NK-92 treated with Interleukin-12 subunit alpha and Interleukin-12 subunit beta, amount 100 ng/mL, for 24 hours (cell line): ENCODE data around the gene FAM83G.
A peak's percentile ranks its signal among the peaks of the same experiment; 100 is the strongest.
"Not testable (repeated sequence)": the region's sequence is repeated elsewhere in the genome, so short reads cannot be mapped to it uniquely, and the experiment has no call there.

Experiments
- DNase-seq: peaks from one replicate; lab custom pipeline; 2025; lab: John Stamatoyannopoulos, UW

Gene FAM83G

GRCh38 chr17:18968345-18968744, 36.2 kb downstream of the FAM83G start:
- DNase-seq: no peak

DNA sequence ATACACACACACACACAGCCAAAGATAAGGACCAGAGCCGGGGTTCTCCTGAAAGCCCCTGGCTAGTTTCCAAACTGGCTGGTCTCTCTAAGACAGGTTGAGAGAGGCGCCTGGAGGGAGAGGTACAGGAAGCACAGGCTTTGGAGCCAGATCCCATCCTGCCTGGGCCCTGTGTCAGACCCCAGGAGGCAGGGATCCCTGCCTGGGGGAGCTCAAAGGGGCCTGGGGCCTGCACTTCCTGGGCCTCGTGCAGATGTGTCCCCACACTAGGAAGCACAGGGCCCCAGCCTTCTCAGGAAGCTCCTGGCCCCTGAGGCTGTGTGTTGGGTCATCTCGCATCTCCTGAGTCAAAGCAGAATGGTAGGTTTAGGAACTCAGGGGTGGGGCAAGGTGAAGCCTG, 36.6 kb downstream of the FAM83G start:
- DNase-seq: no peak

- DNase-seq: no peak
Measured at GRCh38 chr17:18966831-18967624, 37.5 kb downstream of the FAM83G start.

GRCh38 chr17:18965530-18966236, 38.9 kb downstream of the FAM83G start:
- no peak for DNase-seq

DNA sequence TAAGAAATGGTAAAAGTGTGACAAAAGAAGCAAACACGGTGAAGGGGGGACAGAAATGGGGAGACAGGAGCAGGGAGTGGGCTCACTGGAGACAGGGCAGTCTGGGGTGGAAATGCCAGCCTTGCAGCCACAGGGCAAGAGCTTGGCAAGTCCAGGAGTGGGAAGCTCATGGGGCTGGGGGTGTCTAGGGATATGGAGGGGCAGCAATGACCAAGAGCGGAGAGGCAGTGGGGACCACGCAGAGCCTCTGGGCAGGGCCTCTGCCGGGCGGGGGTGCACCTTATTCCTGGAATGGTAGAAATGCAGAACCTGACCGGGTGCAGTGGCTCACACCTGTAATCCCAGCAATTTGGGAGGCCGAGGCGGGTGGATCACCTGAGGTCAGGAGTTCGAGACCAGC, 40.0 kb downstream of the FAM83G start:
- DNase-seq: no peak

- DNase-seq: no peak
Measured at GRCh38 chr17:18964018-18964351, 40.6 kb downstream of the FAM83G start.

- DNase-seq: no peak
Measured at GRCh38 chr17:18963126-18964017, 41.2 kb downstream of the FAM83G start.

DNA sequence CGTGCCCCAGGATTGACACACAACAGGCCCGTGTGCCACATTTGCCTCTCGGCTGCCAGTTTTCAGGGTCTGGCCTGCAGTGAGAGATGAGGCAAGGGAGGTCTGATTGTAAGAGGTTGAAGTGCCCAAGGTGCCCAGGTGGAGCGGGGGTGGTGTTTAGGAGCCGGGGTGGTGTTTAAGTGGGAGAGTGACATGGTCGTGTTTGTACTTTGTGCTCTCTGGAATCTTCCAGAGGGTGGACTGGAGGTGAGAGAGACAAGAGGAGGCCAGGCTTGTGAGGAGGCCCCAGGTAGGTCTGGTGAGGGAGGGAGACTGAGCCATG, 42.1 kb downstream of the FAM83G start:
- no peak for DNase-seq

GRCh38 chr17:18961634-18962493, 42.7 kb downstream of the FAM83G start:
- DNase-seq: no peak

- peak; percentile 36 for DNase-seq
Measured at GRCh38 chr17:18960803-18961511, 43.6 kb downstream of the FAM83G start.

DNA sequence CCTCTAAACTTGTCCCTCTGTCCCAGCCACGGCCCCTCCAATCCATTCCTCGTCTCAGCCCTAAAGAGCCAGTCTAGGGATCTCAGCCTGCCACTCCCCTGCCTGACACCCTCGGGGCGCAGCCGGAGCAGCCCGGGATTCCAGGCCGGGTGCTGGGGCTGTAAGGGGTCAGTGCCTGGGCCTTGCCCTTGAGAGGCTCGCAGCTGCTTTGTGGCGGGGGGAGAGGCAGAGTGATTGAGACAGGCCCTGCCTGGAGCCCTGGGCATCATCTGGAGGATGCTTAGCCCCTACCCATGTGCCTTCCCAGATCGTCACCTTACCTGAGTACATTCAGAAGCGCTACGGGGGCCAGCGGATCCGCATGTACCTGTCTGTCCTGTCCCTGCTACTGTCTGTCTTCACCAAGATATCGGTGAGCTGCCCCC, 44.3 kb downstream of the FAM83G start:
- DNase-seq: no peak

DNA sequence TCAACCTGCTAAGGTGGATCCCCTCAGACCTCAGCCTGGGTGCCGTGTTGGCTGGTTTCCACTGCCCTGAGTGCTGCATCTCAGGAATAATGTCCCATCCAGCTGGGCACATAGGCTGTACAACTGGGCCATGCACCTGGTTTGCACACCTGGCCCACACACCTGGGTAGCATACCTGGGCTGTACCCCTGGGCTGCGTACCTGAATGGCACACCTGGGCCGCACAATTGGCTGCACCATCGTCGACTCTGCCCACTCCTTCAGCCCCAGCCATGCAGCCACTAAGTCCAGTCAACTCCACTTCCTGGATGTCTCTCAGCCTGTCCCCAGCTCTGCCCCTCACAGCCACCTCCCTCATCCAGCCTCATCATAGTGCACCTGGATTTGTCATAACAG, 44.7 kb downstream of the FAM83G start:
- DNase-seq: no peak

DNA sequence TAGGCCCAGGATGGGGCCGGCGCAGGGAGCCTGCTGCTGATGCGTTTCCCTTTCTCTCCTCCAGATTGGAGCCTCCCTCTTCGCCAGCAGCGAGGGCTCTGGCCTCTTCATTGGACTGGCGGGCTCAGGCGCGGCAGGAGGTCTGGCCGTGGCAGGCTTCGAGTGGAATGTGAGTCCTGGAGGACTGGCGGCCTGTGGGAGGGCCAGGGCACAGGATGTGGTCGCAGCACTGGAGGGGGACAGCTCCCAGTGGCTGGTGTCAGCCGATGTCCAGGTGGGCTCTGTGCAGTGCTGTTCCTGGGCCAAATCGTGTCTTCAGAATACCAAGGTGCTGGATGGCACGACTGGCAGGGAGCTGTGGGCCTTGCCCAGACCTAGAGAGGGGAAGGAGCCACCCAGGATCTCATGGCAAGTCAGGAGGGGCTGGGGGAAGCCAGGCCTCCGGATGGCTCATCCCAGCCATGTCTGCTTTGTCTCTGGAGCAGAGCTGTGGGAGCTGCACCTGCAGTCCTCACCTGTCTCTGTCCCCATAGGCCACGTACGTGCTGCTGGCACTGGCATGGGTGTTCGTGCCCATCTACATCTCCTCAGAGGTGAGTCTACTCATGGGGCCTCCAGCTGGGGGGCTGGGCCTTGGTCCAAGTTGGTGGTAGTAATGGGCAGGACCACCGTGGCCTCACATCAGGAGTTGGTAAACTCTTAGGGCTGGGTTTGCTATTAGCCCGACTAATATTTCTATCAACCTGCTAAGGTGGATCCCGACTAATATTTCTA, 45.3 kb downstream of the FAM83G start:
- DNase-seq: no peak

GRCh38 chr17:18958611-18959010, 46.0 kb downstream of the FAM83G start:
- DNase-seq: no peak

DNA sequence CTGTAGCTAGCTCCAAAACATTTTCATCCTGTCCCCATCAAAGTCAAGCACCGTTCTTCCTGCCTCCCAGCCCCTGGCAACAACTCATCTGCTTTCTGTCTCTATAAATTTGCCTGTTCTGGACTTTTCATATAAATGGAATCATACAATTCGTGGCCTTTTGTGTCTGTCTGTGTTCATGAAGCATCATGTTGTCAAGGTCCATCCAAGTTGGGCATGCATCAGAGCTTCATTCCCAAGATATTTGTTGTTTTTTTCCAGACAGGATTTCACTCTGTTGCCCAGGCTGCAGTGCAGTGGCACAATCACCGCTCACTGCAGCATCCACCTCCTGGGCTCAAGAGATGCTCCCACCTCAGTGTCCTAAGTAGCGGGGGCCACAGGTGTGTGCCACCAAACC, 46.7 kb downstream of the FAM83G start:
- no peak for DNase-seq

- no peak for DNase-seq
Measured at GRCh38 chr17:18956581-18956980, 48.0 kb downstream of the FAM83G start.

- DNase-seq: not testable (repeated sequence)
Measured at GRCh38 chr17:18956021-18956420, 48.5 kb downstream of the FAM83G start.

DNA sequence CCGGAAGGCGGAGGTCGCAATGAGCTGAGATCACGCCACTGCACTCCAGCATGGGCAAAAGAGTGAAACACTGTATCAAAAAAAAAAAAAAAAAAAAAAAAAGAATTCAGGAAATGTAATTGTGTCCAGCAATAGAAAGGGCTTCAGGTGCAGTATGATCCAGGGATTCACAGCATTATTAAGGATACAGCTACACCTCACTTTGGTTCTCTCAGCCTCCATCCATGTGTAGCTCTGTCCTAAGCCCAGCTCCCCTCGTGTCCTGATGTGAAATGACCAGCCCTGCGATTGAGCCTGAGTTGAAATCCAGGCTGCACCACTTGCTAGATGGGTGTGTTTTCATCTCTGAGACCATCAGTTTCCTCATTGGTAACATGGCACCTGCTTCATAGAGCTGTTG, 49.6 kb downstream of the FAM83G start:
- DNase-seq: no peak

- DNase-seq: no peak
Measured at GRCh38 chr17:18954321-18954720, 50.2 kb downstream of the FAM83G start.

GRCh38 chr17:18953231-18953728, 51.3 kb downstream of the FAM83G start:
- no peak for DNase-seq
